ENCODE measurements around the gene MAGI2.

MAGI2 gene

DNA sequence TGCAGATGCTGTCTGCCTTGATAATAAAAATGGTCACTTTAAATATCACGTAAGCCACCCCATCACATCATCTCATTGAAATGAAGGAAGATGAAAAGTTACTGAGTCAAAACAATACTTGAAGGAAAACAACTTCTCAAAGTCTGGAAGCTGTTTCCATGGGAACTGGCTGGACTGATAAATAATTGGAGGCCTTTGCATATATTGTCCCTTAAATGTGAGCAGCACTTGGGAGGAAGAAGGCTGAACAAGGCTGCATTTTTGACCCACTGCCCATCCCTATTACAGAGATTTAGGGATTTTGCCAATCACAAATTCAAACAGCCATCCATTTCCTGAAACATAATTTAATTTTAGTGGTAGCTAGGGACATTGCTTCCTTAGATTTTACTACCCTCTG is 18.2 kb upstream of the MAGI2 start:
- TF ChIP-seq CTCF (IDR thresholded peaks at IDR 0.05; ENCODE audit: insufficient read depth, low read length, poor library complexity, severe bottlenecking) (no peak), EZH2phosphoT487 (conservative IDR thresholded peaks at IDR 0.05; ENCODE audit: low read length) (no peak)
- Histone ChIP-seq H3K9me3 (ENCODE audit: insufficient read depth, low read length) (no peaks in the 10 kb centered on the region; the same call in 1 of the 2 replicates), H3K79me2 (ENCODE audit: insufficient read depth, low read length) (no peaks in the 10 kb centered on the region), H3K9ac (ENCODE audit: low read length) (no peak overlapping the region), H3K36me3 (ENCODE audit: low read length) (no peaks in the 10 kb centered on the region), H3F3A (ENCODE audit: insufficient read depth) (no peaks in the 10 kb centered on the region), H3K4me2 (ENCODE audit: low read depth, low read length, poor library complexity, severe bottlenecking) (no peak overlapping the region), H3K27ac (ENCODE audit: low read depth, low read length) (no peak overlapping the region), H3K9me2 (replicated peaks; ENCODE audit: insufficient read depth, low read length) (no peaks in the 10 kb centered on the region), H2AFZ (ENCODE audit: low read depth, low read length, severe bottlenecking) (no peak overlapping the region), H3K27me3 (ENCODE audit: low read length) (no peaks in the 10 kb centered on the region), H3K4me3 (ENCODE audit: insufficient read depth, low read length, poor library complexity, severe bottlenecking) (no peak overlapping the region), H4K20me1 (ENCODE audit: low read depth, low read length) (no peaks in the 10 kb centered on the region)

DNA sequence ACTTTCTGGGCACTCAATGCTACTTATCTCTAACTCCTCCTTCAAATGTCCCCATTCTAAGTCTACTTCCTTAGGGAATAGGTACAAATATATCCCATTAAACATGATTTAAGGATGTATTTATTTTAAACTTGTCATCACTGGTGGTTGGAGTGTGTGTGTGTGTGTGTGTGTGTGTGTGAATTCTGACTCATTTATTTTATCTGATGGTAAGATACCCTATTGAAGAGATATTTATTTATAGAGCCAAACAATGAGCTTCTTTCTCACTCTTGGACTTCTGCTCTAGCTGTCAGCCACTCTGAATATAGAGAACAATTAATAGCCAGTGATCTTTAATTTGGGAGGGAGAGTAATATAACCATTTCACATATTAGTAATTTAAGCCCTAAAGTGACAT is 17.8 kb upstream of the MAGI2 start:
- H3K4me3 ChIP-seq (ENCODE audit: insufficient read depth, low read length, poor library complexity, severe bottlenecking), result no peak overlapping the region
- TF ChIP-seq EZH2phosphoT487 (conservative IDR thresholded peaks at IDR 0.05; ENCODE audit: low read length) (no peak), CTCF (IDR thresholded peaks at IDR 0.05; ENCODE audit: insufficient read depth, low read length, poor library complexity, severe bottlenecking) (no peak)

GRCh38 chr7:79465551-79465950 is 12.1 kb upstream of the MAGI2 start:
- H3K9me2 ChIP-seq (replicated peaks; ENCODE audit: insufficient read depth, low read length), result no peaks in the 10 kb centered on the region
- H3K27me3 ChIP-seq (ENCODE audit: low read length), result no peaks in the 10 kb centered on the region
- H3K4me3 ChIP-seq (ENCODE audit: insufficient read depth, low read length, poor library complexity, severe bottlenecking), result no peak overlapping the region
- H3F3A ChIP-seq (ENCODE audit: insufficient read depth), result no peaks in the 10 kb centered on the region
- H3K79me2 ChIP-seq (ENCODE audit: insufficient read depth, low read length), result no peaks in the 10 kb centered on the region
- no peak overlapping the region for H3K27ac ChIP-seq (ENCODE audit: low read depth, low read length)
- H4K20me1 ChIP-seq (ENCODE audit: low read depth, low read length), result no peaks in the 10 kb centered on the region
- TF ChIP-seq CTCF (IDR thresholded peaks at IDR 0.05; ENCODE audit: insufficient read depth, low read length, poor library complexity, severe bottlenecking) (no peak), EZH2phosphoT487 (conservative IDR thresholded peaks at IDR 0.05; ENCODE audit: low read length) (no peak)
- no peak overlapping the region for H3K9ac ChIP-seq (ENCODE audit: low read length)
- H3K4me2 ChIP-seq (ENCODE audit: low read depth, low read length, poor library complexity, severe bottlenecking), result no peak overlapping the region
- H3K9me3 ChIP-seq (ENCODE audit: insufficient read depth, low read length), result no peaks in the 10 kb centered on the region
- no peak overlapping the region for H2AFZ ChIP-seq (ENCODE audit: low read depth, low read length, severe bottlenecking)
- no peaks in the 10 kb centered on the region for H3K36me3 ChIP-seq (ENCODE audit: low read length)

More for the DNA sequence above, 17.8 kb upstream of the MAGI2 start:
- Histone ChIP-seq H2AFZ (ENCODE audit: low read depth, low read length, severe bottlenecking) (no peak overlapping the region), H3F3A (ENCODE audit: insufficient read depth) (no peaks in the 10 kb centered on the region), H3K4me2 (ENCODE audit: low read depth, low read length, poor library complexity, severe bottlenecking) (no peak overlapping the region), H3K9ac (ENCODE audit: low read length) (no peak overlapping the region), H3K27me3 (ENCODE audit: low read length) (no peaks in the 10 kb centered on the region), H3K36me3 (ENCODE audit: low read length) (no peaks in the 10 kb centered on the region), H3K9me2 (replicated peaks; ENCODE audit: insufficient read depth, low read length) (no peaks in the 10 kb centered on the region), H4K20me1 (ENCODE audit: low read depth, low read length) (no peaks in the 10 kb centered on the region), H3K79me2 (ENCODE audit: insufficient read depth, low read length) (no peaks in the 10 kb centered on the region), H3K27ac (ENCODE audit: low read depth, low read length) (no peak overlapping the region), H3K9me3 (ENCODE audit: insufficient read depth, low read length) (no peaks in the 10 kb centered on the region; the same call in 1 of the 2 replicates)
